Measurements from ENCODE around the gene RENBP. TPM values are rescaled to one million over a fixed set of nuclear protein-coding genes. Genes with fewer than 3 reads are reported as not detected.

The RENBP gene
- total and polyA plus RNA-seq, 2 of the 13 experiments (the other 11 are each of a cell fraction or from before 2014, with no cell fraction given) = 1.4 to 2.6 TPM

DNA sequence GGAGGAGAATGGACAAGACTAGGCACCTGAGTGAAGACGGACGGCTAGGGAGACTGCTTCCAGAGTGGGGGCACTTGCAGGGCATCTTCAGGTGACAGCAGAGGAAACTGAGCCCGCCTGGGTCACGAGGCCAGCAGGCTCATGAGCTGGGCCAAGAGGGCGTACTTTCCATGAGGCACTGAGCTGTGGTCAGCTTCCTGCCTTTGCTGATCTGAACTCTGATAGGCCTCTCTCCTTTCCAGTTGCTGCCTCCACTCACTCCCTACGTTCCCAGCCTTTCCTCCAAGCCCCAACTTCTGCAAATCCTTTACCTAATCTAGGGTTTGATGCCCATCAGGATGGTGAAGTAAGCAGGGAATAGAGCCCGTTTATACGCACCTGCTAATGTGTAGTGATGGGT is 57.1 kb downstream of the RENBP start:
- no peak for TF ChIP-seq RBFOX2 (IDR thresholded peaks at IDR 0.05; ENCODE audit: low read depth, low read length)
- TF ChIP-seq FOXA1 (IDR thresholded peaks at IDR 0.05) = no peak
- TF ChIP-seq FOXA1 (CRISPR knock-in tag; IDR thresholded peaks at IDR 0.05) = no peak
- no peak for TF ChIP-seq ZNF253 (CRISPR knock-in tag; IDR thresholded peaks at IDR 0.05; ENCODE audit: borderline replicate concordance)
- TF ChIP-seq, protein P1, sequence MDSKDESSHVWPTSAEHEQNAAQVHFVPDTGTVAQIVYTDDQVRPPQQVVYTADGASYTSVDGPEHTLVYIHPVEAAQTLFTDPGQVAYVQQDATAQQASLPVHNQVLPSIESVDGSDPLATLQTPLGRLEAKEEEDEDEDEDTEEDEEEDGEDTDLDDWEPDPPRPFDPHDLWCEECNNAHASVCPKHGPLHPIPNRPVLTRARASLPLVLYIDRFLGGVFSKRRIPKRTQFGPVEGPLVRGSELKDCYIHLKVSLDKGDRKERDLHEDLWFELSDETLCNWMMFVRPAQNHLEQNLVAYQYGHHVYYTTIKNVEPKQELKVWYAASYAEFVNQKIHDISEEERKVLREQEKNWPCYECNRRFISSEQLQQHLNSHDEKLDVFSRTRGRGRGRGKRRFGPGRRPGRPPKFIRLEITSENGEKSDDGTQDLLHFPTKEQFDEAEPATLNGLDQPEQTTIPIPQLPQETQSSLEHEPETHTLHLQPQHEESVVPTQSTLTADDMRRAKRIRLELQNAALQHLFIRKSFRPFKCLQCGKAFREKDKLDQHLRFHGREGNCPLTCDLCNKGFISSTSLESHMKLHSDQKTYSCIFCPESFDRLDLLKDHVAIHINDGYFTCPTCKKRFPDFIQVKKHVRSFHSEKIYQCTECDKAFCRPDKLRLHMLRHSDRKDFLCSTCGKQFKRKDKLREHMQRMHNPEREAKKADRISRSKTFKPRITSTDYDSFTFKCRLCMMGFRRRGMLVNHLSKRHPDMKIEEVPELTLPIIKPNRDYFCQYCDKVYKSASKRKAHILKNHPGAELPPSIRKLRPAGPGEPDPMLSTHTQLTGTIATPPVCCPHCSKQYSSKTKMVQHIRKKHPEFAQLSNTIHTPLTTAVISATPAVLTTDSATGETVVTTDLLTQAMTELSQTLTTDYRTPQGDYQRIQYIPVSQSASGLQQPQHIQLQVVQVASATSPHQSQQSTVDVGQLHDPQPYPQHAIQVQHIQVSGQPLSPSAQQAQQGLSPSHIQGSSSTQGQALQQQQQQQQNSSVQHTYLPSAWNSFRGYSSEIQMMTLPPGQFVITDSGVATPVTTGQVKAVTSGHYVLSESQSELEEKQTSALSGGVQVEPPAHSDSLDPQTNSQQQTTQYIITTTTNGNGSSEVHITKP (CRISPR knock-in tag; IDR thresholded peaks at IDR 0.05; ENCODE audit: low read depth) = no peak
- TF ChIP-seq, protein P2, sequence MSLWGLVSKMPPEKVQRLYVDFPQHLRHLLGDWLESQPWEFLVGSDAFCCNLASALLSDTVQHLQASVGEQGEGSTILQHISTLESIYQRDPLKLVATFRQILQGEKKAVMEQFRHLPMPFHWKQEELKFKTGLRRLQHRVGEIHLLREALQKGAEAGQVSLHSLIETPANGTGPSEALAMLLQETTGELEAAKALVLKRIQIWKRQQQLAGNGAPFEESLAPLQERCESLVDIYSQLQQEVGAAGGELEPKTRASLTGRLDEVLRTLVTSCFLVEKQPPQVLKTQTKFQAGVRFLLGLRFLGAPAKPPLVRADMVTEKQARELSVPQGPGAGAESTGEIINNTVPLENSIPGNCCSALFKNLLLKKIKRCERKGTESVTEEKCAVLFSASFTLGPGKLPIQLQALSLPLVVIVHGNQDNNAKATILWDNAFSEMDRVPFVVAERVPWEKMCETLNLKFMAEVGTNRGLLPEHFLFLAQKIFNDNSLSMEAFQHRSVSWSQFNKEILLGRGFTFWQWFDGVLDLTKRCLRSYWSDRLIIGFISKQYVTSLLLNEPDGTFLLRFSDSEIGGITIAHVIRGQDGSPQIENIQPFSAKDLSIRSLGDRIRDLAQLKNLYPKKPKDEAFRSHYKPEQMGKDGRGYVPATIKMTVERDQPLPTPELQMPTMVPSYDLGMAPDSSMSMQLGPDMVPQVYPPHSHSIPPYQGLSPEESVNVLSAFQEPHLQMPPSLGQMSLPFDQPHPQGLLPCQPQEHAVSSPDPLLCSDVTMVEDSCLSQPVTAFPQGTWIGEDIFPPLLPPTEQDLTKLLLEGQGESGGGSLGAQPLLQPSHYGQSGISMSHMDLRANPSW (CRISPR knock-in tag; IDR thresholded peaks at IDR 0.05; ENCODE audit: borderline replicate concordance) = no peak
- TF ChIP-seq, protein P3, sequence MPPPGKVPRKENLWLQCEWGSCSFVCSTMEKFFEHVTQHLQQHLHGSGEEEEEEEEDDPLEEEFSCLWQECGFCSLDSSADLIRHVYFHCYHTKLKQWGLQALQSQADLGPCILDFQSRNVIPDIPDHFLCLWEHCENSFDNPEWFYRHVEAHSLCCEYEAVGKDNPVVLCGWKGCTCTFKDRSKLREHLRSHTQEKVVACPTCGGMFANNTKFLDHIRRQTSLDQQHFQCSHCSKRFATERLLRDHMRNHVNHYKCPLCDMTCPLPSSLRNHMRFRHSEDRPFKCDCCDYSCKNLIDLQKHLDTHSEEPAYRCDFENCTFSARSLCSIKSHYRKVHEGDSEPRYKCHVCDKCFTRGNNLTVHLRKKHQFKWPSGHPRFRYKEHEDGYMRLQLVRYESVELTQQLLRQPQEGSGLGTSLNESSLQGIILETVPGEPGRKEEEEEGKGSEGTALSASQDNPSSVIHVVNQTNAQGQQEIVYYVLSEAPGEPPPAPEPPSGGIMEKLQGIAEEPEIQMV (CRISPR knock-in tag; IDR thresholded peaks at IDR 0.05; ENCODE audit: low read depth) = no peak
- H3K9ac ChIP-seq (ENCODE audit: insufficient read depth, low read depth, low read length) = no peak overlapping the region
- no peaks in the 10 kb centered on the region for H3K36me3 ChIP-seq (replicated peaks in 1 of 2; ENCODE audit: control insufficient read depth in 1 of 2, insufficient read depth in 2 of 2, low read length in 2 of 2)
- H3K27ac ChIP-seq (ENCODE audit: extremely low read length, insufficient read depth, low read length) = no peak overlapping the region
- no peak overlapping the region for H3K4me2 ChIP-seq (ENCODE audit: low read depth, low read length)
- in situ Hi-C loops (cut with HindIII; ENCODE audit: extremely low pct_ligation_motif_present, low pct_unique_long_range_greater_than_20kb) = no loop called here
- POLR2A ChIA-PET = interaction anchor here (0.6 kb wide), 1 partner anchor 1226 kb away, joined by 4 read pairs; no protein-coding TSS in a partner anchor
- peaks cover 7% of the 10 kb centered on the region for H3K4me1 ChIP-seq (ENCODE audit: insufficient read depth, low read length)
- no peaks in the 10 kb centered on the region for H3K9me3 ChIP-seq (ENCODE audit: low read length)
- no peak for ATAC-seq
- H3K27me3 ChIP-seq (ENCODE audit: control insufficient read depth in 1 of 2, insufficient read depth in 2 of 2, low read length in 2 of 2) = peaks cover 0 to 19% of the 10 kb centered on the region in 2 experiments; a peak in 3 of 5 replicates
- no peak overlapping the region for H2AFZ ChIP-seq (ENCODE audit: low read length)
- H4K20me1 ChIP-seq (ENCODE audit: insufficient read depth, low read length) = no peaks in the 10 kb centered on the region
- no peak for FAIRE-seq
- BruUV-seq (replicated peaks) = no TSS peak
- CTCF ChIA-PET (ENCODE audit: low intra/inter-chr PET ratio, low total read pairs) = no interaction called here
- H3K4me3 ChIP-seq (replicated peaks in 1 of 3; ENCODE audit: insufficient read depth in 1 of 3, low read depth in 2 of 3, low read length in 3 of 3) = no peak overlapping the region
- no peaks in the 10 kb centered on the region for H3K79me2 ChIP-seq (ENCODE audit: insufficient read depth, low read length)
- 0% methylated on average over 2 of the region's 8 CpGs for WGBS (ENCODE audit: low lambda C conversion rate)
- DNase-seq (ENCODE audit: low spot score) = no peak
- intact Hi-C loops (cut with micrococcal nuclease; ENCODE audit: unreplicated experiment) = no loop called here

Measured in HepG2 (cell line).